OCI-LY1 (cell line): ENCODE measurements around the gene CYP4F11.

Experiments used
- H2AFZ ChIP-seq: fragments of 200-600 bp; sonication (generic), shearing (Covaris generic); 2 replicates; pipeline ENCODE4 v1.6.0; 2014; ENCODE audit warnings: antibody characterized with exemption, mild to moderate bottlenecking, low read length
- H3F3A ChIP-seq: fragments of 200-600 bp; sonication (generic), shearing (Covaris generic); 2 replicates; pipeline ENCODE4 v1.6.0; 2014; ENCODE audit warnings: mild to moderate bottlenecking, antibody characterized with exemption, low read length, moderate library complexity; ENCODE audit not compliant: insufficient read depth
- H3K27ac ChIP-seq: fragments of 200-600 bp; sonication (generic); 2 replicates; pipeline ENCODE4 v1.5.1; 2014; ENCODE audit warnings: low read length, mixed run types, mild to moderate bottlenecking, low read depth; ENCODE audit not compliant: poor library complexity, severe bottlenecking
- H3K27me3 ChIP-seq: fragments of 200-600 bp; sonication (generic); 2 replicates; pipeline ENCODE4 v1.6.0; 2014; ENCODE audit warnings: antibody characterized with exemption, mild to moderate bottlenecking, low read length, moderate library complexity; ENCODE audit not compliant: insufficient read depth
- H3K36me3 ChIP-seq: fragments of 200-600 bp; sonication (generic); 2 replicates; pipeline ENCODE4 v1.6.1; 2014; ENCODE audit warnings: mild to moderate bottlenecking, antibody characterized with exemption, low read length, moderate library complexity, mixed read lengths; ENCODE audit not compliant: insufficient read depth
- H3K4me1 ChIP-seq: fragments of 200-600 bp; sonication (generic); 2 replicates; pipeline ENCODE4 v1.5.1; 2014; ENCODE audit warnings: mild to moderate bottlenecking, low read length, moderate library complexity; ENCODE audit not compliant: insufficient read depth, severe bottlenecking
- H3K4me2 ChIP-seq: fragments of 200-600 bp; sonication (generic), shearing (Covaris generic); 2 replicates; pipeline ENCODE4 v1.6.1; 2014; ENCODE audit warnings: low read length
- H3K4me3 ChIP-seq: fragments of 200-600 bp; sonication (generic); 2 replicates; pipeline ENCODE4 v1.5.1; 2014; ENCODE audit warnings: low read length, low read depth, mild to moderate bottlenecking, mixed read lengths; ENCODE audit not compliant: poor library complexity, severe bottlenecking
- H3K79me2 ChIP-seq: fragments of 200-600 bp; shearing (Covaris generic); 2 replicates; pipeline ENCODE4 v1.6.1; 2016; ENCODE audit warnings: mixed run types, low read length, mixed read lengths; ENCODE audit not compliant: insufficient read depth
- H3K9ac ChIP-seq: fragments of 200-600 bp; sonication (generic), shearing (Covaris generic); 2 replicates; pipeline ENCODE4 v1.6.1; 2014; ENCODE audit warnings: mild to moderate bottlenecking, low read length, mixed read lengths
- H3K9me2 ChIP-seq: fragments of 200-600 bp; sonication (generic), shearing (Covaris generic); 2 replicates; pipeline ENCODE4 v1.6.1; 2014; ENCODE audit warnings: low read depth, mild to moderate bottlenecking, low read length, mixed read lengths
- H3K9me3 ChIP-seq: fragments of 200-600 bp; shearing (Covaris generic); 2 replicates; pipeline ENCODE4 v1.6.1; 2014; ENCODE audit warnings: low read length, mixed read lengths
- H4K20me1 ChIP-seq: fragments of 200-600 bp; sonication (generic), shearing (Covaris generic); 2 replicates; pipeline ENCODE4 v1.6.0; 2016; ENCODE audit warnings: mild to moderate bottlenecking, low read length; ENCODE audit not compliant: insufficient read depth
- EZH2 ChIP-seq: fragments of 200-600 bp; sonication (generic), shearing (Covaris generic); IDR thresholded peaks from 2 replicates; pipeline ENCODE4 v1.8.0; 2017; ENCODE audit warnings: borderline replicate concordance, mixed run types, mild to moderate bottlenecking, antibody characterized with exemption, low read length, moderate library complexity, mixed read lengths
- TF ChIP-seq, protein P1 (sequence below): fragments of 200-600 bp; sonication (generic), shearing (Covaris generic); IDR thresholded peaks from 2 replicates; pipeline ENCODE4 v1.5.1; 2017; ENCODE audit warnings: mild to moderate bottlenecking, antibody characterized with exemption, low read length, moderate library complexity, mixed read lengths

CYP4F11 gene

DNA sequence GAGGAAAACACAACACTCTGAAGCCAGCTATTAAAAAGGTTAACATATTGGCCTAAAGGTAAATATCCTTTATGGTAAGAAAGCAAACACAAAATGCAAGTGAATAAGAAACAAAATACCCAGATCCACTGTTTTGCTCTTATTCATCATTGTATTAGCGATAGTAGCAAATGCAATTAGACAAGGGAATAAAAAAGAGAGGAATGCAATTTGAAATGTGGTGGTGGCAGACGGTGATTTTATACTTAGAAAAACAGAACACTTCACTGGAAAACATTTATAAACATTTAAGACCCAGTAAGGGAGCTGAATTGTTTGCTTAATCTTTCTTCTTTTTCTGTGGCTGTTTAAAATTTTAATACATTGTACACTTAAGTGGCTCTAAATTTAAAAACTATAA is 19.2 kb downstream of the CYP4F11 start:
- Histone ChIP-seq H3K27ac (no peak overlapping the region), H3K9me2 (no peaks in the 10 kb centered on the region), H3K27me3 (no peaks in the 10 kb centered on the region), H2AFZ (no peak overlapping the region), H3K4me2 (no peak overlapping the region), H3F3A (no peaks in the 10 kb centered on the region), H3K4me3 (no peak overlapping the region), H3K4me1 (no peaks in the 10 kb centered on the region), H3K79me2 (no peaks in the 10 kb centered on the region), H3K36me3 (no peaks in the 10 kb centered on the region), H4K20me1 (no peaks in the 10 kb centered on the region), H3K9me3 (no peaks in the 10 kb centered on the region), H3K9ac (no peak overlapping the region)
- TF ChIP-seq EZH2: no peak
- TF ChIP-seq, protein P1, sequence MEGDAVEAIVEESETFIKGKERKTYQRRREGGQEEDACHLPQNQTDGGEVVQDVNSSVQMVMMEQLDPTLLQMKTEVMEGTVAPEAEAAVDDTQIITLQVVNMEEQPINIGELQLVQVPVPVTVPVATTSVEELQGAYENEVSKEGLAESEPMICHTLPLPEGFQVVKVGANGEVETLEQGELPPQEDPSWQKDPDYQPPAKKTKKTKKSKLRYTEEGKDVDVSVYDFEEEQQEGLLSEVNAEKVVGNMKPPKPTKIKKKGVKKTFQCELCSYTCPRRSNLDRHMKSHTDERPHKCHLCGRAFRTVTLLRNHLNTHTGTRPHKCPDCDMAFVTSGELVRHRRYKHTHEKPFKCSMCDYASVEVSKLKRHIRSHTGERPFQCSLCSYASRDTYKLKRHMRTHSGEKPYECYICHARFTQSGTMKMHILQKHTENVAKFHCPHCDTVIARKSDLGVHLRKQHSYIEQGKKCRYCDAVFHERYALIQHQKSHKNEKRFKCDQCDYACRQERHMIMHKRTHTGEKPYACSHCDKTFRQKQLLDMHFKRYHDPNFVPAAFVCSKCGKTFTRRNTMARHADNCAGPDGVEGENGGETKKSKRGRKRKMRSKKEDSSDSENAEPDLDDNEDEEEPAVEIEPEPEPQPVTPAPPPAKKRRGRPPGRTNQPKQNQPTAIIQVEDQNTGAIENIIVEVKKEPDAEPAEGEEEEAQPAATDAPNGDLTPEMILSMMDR: no peak

DNA sequence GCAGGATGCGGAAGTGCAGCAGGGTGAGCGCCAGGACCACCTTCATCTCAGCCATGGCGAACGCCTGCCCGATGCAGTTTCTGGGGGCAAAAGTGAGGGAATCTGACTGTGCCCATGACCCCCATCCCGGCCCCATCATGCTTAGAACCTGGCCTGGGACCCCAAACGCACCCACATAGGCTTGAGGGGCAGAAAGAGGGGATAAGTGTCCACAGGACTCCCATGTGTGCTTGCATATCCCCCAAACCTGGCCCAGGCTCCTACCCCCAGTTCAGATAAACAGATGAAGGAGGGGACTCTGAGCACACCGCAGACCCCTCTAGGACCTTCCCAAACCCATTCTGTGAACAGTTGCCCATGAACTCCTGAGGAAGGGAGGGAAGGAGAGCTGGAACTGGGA is 20.5 kb downstream of the CYP4F11 start:
- TF ChIP-seq, protein P1: no peak
- TF ChIP-seq EZH2: no peak
- H3K9ac ChIP-seq: no peak overlapping the region
- H3K27me3 ChIP-seq: no peaks in the 10 kb centered on the region
- no peaks in the 10 kb centered on the region for H3K9me3 ChIP-seq
- no peaks in the 10 kb centered on the region for H3K9me2 ChIP-seq
- no peak overlapping the region for H3K27ac ChIP-seq
- no peak overlapping the region for H2AFZ ChIP-seq
- H3K36me3 ChIP-seq: no peaks in the 10 kb centered on the region
- H4K20me1 ChIP-seq: no peaks in the 10 kb centered on the region
- H3K4me2 ChIP-seq: no peak overlapping the region
- H3K79me2 ChIP-seq: no peaks in the 10 kb centered on the region
- H3K4me1 ChIP-seq: no peaks in the 10 kb centered on the region
- no peak overlapping the region for H3K4me3 ChIP-seq
- no peaks in the 10 kb centered on the region for H3F3A ChIP-seq

DNA sequence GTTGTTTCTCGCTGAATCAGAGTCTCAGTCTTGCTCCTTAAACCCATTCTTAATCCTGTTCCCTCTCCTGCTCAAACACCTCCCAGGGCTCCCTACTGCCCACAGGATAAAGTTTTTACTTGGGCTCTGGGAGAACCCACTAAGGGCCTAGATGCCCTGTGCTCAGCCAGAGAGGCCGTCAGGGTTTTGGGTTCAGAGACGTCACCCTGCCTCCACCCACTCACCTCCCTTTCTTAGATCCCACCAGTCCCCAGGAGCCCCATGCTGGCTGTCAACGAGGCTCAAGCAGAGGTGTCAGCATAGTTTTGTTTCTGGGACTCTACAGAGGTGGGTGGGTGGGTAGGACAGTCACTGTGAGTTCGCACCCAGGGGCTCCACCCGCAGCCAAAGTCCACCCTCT is 20.9 kb downstream of the CYP4F11 start:
- Histone ChIP-seq H3K9ac (no peak overlapping the region), H3K27ac (no peak overlapping the region), H3K79me2 (no peaks in the 10 kb centered on the region), H4K20me1 (no peaks in the 10 kb centered on the region), H3K4me2 (no peak overlapping the region), H3K27me3 (no peaks in the 10 kb centered on the region), H2AFZ (no peak overlapping the region), H3K9me2 (no peaks in the 10 kb centered on the region), H3K4me3 (no peak overlapping the region), H3K9me3 (no peaks in the 10 kb centered on the region), H3F3A (no peaks in the 10 kb centered on the region), H3K4me1 (no peaks in the 10 kb centered on the region), H3K36me3 (no peaks in the 10 kb centered on the region)
- TF ChIP-seq, protein P1: no peak
- no peak for TF ChIP-seq EZH2
